AG04450 (cell line): Measurements from ENCODE around the gene CCKAR. TPM values are rescaled to one million over a fixed set of nuclear protein-coding genes. Genes with fewer than 3 reads are reported as not detected.

Source experiments
- CTCF ChIA-PET: fragments of 300-600, 350-600 bp; formaldehyde crosslinking; extraction: SDS; loops from one replicate; lab custom pipeline; 2022; ENCODE audit warnings: antibody characterized with exemption, inconsistent platforms; lab: Charles Lee
- POLR2A ChIA-PET: fragments of 350-600 bp; formaldehyde crosslinking; extraction: SDS; loops from one replicate; lab custom pipeline; 2021; ENCODE audit warnings: antibody characterized with exemption, inconsistent platforms; lab: Yijun Ruan, JAX
- DNase-seq: peaks from one replicate; pipeline ENCODE4 v3.0.0-alpha.2; 2011; ENCODE audit warnings: low read depth, low spot score
- H3K27ac ChIP-seq: one replicate; pipeline ENCODE4 v1.5.1; 2012; ENCODE audit warnings: low read depth, low read length, control low read depth
- H3K27me3 ChIP-seq: one replicate; pipeline ENCODE4 v1.6.0; 2012; ENCODE audit warnings: low read length; ENCODE audit not compliant: control insufficient read depth, insufficient read depth
- H3K4me3 ChIP-seq: 2 replicates; pipeline ENCODE4 v1.5.1; 2011; ENCODE audit warnings: mild to moderate bottlenecking, low read depth, low read length, control low read depth
- H3K9me3 ChIP-seq: 2 replicates; pipeline ENCODE4 v1.5.1; 2012; ENCODE audit warnings: low read length; ENCODE audit not compliant: control insufficient read depth, insufficient read depth
- polyA plus RNA-seq: library from polyadenylated mRNA; depleted of rRNA; stranded (reverse); fragments of >200 nt; gene quantifications from 2 replicates; pipeline ENCODE4 v1.2.3, GENCODE V29; 2011
- TF ChIP-seq, protein P1 (sequence below): IDR thresholded peaks from 2 replicates; pipeline ENCODE4 v1.5.1; 2011; ENCODE audit warnings: low read depth, low read length, control low read depth, inconsistent platforms

CCKAR gene
- polyA plus RNA-seq, 1 experiment = 0.10 TPM

DNA sequence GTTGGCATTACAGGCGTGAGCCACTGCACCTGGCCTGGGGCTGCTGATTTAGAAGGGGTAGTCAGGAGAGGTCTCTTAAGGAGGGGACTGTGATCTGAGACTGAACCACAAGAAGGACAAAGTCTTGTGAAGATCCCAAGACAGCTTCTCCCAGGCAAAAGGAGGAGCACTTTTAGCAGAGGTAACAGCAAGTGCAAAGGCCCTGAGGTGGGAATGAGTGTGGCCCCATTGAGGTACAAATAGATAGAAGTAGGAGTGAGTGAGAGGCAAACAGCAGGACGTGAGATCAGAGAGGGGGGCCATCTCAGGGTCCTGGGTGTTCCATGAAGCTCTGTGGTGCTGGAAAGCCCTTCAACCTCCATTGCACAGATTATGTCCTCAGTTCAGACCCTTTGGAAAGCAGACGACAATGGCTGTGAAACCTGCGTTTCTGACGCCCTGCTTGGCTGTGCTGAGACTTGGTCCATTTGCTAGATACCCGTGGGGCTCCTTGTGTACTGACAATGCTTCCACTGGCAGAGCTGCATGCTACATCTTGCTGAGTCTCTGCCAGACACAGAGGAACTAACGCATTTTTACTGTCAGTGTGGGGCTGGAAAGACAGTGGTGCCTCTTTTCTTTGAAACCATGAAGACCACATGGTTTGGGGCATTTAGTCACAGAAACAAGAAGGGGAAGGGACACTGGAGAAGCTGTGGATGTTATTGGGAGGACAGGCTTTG is 1.3 kb upstream of the CCKAR start:
- Histone ChIP-seq H3K4me3 (no peak overlapping the region), H3K9me3 (no peaks in the 10 kb centered on the region), H3K27me3 (peaks cover 31% of the 10 kb centered on the region), H3K27ac (no peak overlapping the region)
- TF ChIP-seq, protein P1, sequence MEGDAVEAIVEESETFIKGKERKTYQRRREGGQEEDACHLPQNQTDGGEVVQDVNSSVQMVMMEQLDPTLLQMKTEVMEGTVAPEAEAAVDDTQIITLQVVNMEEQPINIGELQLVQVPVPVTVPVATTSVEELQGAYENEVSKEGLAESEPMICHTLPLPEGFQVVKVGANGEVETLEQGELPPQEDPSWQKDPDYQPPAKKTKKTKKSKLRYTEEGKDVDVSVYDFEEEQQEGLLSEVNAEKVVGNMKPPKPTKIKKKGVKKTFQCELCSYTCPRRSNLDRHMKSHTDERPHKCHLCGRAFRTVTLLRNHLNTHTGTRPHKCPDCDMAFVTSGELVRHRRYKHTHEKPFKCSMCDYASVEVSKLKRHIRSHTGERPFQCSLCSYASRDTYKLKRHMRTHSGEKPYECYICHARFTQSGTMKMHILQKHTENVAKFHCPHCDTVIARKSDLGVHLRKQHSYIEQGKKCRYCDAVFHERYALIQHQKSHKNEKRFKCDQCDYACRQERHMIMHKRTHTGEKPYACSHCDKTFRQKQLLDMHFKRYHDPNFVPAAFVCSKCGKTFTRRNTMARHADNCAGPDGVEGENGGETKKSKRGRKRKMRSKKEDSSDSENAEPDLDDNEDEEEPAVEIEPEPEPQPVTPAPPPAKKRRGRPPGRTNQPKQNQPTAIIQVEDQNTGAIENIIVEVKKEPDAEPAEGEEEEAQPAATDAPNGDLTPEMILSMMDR = no peak
- POLR2A ChIA-PET = no interaction called here
- CTCF ChIA-PET = no interaction called here
- no peak for DNase-seq

- TF ChIP-seq, protein P1 = no peak
- no peak overlapping the region for H3K27ac ChIP-seq
- POLR2A ChIA-PET = no interaction called here
- H3K27me3 ChIP-seq = peaks cover 31% of the 10 kb centered on the region
- DNase-seq = no peak
- no peak overlapping the region for H3K4me3 ChIP-seq
- CTCF ChIA-PET = no interaction called here
- H3K9me3 ChIP-seq = no peaks in the 10 kb centered on the region
Measured at GRCh38 chr4:26490960-26491284, 638 bp upstream of the CCKAR start.

DNA sequence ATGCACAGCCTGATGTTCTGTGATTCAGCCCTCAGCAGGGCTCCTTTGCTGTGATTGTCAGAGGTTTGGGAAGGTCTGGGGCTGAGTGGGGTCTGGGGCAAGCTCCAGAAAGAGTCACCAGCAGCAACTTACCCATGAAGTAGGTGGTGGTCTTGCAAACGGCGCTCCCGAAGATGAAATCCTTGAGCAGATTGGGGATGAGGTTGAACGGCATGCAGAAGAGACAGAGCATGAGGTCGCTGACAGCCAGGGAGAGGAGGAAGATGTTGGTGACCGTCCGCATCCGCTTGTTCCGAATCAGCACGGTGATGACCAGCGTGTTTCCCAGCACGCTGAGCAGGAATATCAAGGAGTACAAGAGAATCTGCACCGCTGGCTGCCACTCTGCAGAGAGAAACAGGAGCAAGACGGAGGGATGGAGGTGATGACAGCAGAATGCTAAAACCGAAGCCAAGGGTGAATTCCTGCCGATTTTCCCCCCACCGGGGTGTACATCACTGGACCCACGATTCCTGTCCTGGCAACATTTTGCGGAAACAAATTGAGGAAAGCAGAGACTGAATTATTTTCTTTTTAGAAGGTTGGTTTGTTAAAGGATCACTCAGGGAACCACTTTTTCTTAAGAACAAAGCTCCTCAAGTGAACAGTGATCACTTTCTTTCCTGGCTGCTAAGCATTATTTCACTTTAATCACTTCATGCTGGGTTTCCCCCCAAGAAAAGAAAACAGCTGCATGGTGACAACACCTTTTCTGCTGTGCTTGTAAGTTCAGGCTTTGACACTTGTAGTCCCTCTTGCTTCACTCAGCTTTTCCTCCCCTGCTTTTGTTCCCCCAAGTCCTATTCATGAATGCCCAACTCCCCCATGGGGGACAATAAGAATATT is 941 bp downstream of the CCKAR start:
- H3K27me3 ChIP-seq = peaks cover 33% of the 10 kb centered on the region
- H3K9me3 ChIP-seq = no peaks in the 10 kb centered on the region
- no peak overlapping the region for H3K4me3 ChIP-seq
- CTCF ChIA-PET = no interaction called here
- TF ChIP-seq, protein P1 = no peak
- no peak for DNase-seq
- POLR2A ChIA-PET = no interaction called here
- no peak overlapping the region for H3K27ac ChIP-seq

GRCh38 chr4:26485684-26486083 is 4.6 kb downstream of the CCKAR start:
- no peak overlapping the region for H3K4me3 ChIP-seq
- peaks cover 4% of the 10 kb centered on the region; the same call in 1 of the 2 replicates for H3K9me3 ChIP-seq
- ChIA-PET CTCF (interaction anchor here (1.0 to 1.2 kb wide), 2 partner anchors 27 to 156 kb away, joined by 3 to 4 read pairs; no protein-coding TSS in a partner anchor), POLR2A (no interaction called here)
- no peak for DNase-seq
- peaks cover 22% of the 10 kb centered on the region for H3K27me3 ChIP-seq
- TF ChIP-seq, protein P1 = no peak
- no peak overlapping the region for H3K27ac ChIP-seq
